WERI-Rb-1 (cell line): ENCODE measurements around the gene SEMA3D.

ENCODE experiments used
- DNase-seq: peaks from one replicate; pipeline ENCODE4 v3.0.0-alpha.2; 2020
- H3K27ac ChIP-seq: fragments of 250-450 bp; sonication (Bioruptor Pico); 2 replicates; pipeline ENCODE4 v1.5.1; 2020; ENCODE audit warnings: mild to moderate bottlenecking, moderate library complexity
- H3K27me3 ChIP-seq: fragments of 250-450 bp; sonication (Bioruptor Pico); 2 replicates; pipeline ENCODE4 v1.5.1; 2021; ENCODE audit warnings: mild to moderate bottlenecking, low read depth, moderate library complexity; ENCODE audit not compliant: insufficient read depth, severe bottlenecking
- H3K36me3 ChIP-seq: fragments of 250-450 bp; sonication (Bioruptor Pico); 2 replicates; pipeline ENCODE4 v1.5.1; 2020; ENCODE audit warnings: mild to moderate bottlenecking, moderate library complexity
- H3K4me3 ChIP-seq: 2 replicates; pipeline ENCODE4 v1.5.1; 2011; ENCODE audit warnings: low read depth, mild to moderate bottlenecking, control low read depth, low read length
- H3K9me3 ChIP-seq: fragments of 250-450 bp; sonication (Bioruptor Pico); 2 replicates; pipeline ENCODE4 v1.5.1; 2021; ENCODE audit warnings: mild to moderate bottlenecking, moderate library complexity; ENCODE audit not compliant: severe bottlenecking
- TF ChIP-seq, protein P1 (sequence below): IDR thresholded peaks from 2 replicates; pipeline ENCODE4 v1.5.1; 2011; ENCODE audit warnings: low read depth, mild to moderate bottlenecking, control low read depth, inconsistent platforms, low read length

Gene SEMA3D

DNA sequence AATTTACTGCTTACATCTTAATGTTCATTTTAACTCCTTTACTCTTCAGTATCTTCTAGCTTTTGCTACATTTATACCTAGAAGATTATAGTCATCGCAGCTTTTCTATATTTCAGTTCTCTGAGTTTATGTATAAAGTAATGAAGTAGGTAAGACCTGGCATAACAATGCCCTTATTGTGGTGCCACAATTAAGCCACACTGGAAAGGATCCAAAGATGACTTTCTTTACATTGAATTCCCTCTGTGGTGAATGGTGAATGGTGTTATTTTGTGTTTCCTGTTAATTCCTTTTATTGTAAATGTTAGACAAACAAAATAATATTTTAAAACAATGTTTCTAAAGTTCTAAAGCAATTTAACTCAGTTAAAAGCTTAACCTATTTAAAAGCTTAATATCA, 36.2 kb downstream of the SEMA3D start:
- no peaks in the 10 kb centered on the region for H3K36me3 ChIP-seq
- H3K27me3 ChIP-seq: no peaks in the 10 kb centered on the region
- no peak for DNase-seq
- TF ChIP-seq, protein P1, sequence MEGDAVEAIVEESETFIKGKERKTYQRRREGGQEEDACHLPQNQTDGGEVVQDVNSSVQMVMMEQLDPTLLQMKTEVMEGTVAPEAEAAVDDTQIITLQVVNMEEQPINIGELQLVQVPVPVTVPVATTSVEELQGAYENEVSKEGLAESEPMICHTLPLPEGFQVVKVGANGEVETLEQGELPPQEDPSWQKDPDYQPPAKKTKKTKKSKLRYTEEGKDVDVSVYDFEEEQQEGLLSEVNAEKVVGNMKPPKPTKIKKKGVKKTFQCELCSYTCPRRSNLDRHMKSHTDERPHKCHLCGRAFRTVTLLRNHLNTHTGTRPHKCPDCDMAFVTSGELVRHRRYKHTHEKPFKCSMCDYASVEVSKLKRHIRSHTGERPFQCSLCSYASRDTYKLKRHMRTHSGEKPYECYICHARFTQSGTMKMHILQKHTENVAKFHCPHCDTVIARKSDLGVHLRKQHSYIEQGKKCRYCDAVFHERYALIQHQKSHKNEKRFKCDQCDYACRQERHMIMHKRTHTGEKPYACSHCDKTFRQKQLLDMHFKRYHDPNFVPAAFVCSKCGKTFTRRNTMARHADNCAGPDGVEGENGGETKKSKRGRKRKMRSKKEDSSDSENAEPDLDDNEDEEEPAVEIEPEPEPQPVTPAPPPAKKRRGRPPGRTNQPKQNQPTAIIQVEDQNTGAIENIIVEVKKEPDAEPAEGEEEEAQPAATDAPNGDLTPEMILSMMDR: no peak
- no peaks in the 10 kb centered on the region for H3K9me3 ChIP-seq
- no peak overlapping the region for H3K27ac ChIP-seq
- no peak overlapping the region for H3K4me3 ChIP-seq

DNA sequence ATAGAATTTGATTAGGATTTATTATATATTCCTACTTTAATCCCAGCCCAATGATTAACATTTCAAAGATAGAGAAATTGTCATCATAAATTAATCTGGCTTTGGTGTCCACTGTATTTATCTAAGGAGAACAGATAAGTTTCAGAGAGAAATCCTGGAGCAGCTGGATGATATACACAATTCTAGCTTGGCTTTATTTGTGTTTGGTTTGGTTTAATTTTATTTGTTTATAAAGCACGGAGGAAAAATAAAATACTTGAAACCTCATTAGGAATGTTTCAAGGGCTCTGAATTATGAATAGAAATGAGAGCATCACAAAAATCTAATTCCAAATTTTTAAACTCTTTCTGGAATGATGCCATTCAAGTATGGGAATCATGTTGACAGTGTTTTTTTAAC, 42.1 kb downstream of the SEMA3D start:
- no peak overlapping the region for H3K27ac ChIP-seq
- no peak overlapping the region for H3K4me3 ChIP-seq
- no peaks in the 10 kb centered on the region for H3K36me3 ChIP-seq
- no peaks in the 10 kb centered on the region for H3K9me3 ChIP-seq
- TF ChIP-seq, protein P1: no peak
- no peaks in the 10 kb centered on the region for H3K27me3 ChIP-seq
- no peak for DNase-seq

DNA sequence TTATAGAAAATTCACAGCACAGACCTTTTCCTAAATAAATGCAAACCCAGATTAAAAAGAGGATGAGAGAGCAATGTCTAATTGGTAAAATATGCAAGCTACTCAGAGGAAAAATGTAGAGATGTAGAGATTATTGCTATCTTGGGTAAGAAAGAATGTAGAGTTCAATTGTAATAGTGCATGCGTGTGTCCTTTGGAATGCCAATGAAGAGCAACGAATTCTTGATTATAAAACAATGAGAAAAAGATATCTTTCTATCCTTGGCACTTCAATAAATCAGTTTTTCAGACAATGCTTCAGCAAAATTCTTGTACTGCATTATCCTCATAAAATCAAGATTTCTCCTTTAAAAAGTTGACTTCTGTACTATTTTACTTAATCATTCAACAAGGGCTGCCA, 50.9 kb downstream of the SEMA3D start:
- Histone ChIP-seq H3K27ac (no peak overlapping the region), H3K36me3 (no peaks in the 10 kb centered on the region), H3K9me3 (no peaks in the 10 kb centered on the region), H3K27me3 (no peaks in the 10 kb centered on the region), H3K4me3 (no peak overlapping the region)
- TF ChIP-seq, protein P1: no peak
- no peak for DNase-seq

DNA sequence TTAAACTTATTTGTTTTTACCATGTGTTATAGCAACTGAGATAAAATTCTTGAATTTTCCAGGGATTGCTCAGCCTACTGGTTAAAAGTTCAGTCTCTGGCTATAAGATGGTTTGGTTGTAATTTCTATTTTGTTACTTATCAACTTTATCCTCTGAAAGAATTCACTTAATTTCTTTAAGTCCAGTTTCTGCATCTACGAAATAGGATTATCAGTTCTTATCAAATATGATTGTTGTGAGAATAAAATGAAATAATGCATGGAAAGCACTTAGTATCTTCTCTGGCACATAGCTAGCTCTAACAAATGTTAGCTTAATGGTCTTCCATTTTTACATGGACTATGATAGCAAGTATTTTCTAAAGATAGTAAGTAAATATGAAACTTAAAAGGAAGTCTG, 53.3 kb downstream of the SEMA3D start:
- TF ChIP-seq, protein P1: no peak
- no peaks in the 10 kb centered on the region for H3K27me3 ChIP-seq
- H3K27ac ChIP-seq: no peak overlapping the region
- no peak for DNase-seq
- no peaks in the 10 kb centered on the region for H3K9me3 ChIP-seq
- H3K4me3 ChIP-seq: no peak overlapping the region
- no peaks in the 10 kb centered on the region for H3K36me3 ChIP-seq

DNA sequence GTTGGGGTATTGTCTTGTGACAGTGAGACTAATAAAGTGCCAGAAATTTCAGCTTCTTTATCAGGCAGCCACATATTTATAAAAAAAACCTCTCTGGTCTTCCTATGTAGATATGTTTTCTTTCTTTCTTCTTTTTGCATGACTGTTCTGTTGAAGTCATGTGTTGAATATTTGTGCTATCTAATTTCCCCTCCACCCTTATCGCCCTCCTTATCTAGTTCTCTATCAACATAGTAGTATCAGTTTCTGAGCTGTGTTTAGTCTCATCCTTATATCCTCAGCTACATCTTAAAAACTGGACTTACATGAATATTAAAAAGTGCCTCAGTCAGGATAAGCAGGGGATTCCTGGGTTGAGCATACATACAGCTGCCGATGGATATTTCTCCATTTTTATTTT, 53.9 kb downstream of the SEMA3D start:
- Histone ChIP-seq H3K9me3 (no peaks in the 10 kb centered on the region), H3K36me3 (no peaks in the 10 kb centered on the region), H3K27me3 (no peaks in the 10 kb centered on the region), H3K27ac (no peak overlapping the region), H3K4me3 (no peak overlapping the region)
- no peak for DNase-seq
- TF ChIP-seq, protein P1: no peak

DNA sequence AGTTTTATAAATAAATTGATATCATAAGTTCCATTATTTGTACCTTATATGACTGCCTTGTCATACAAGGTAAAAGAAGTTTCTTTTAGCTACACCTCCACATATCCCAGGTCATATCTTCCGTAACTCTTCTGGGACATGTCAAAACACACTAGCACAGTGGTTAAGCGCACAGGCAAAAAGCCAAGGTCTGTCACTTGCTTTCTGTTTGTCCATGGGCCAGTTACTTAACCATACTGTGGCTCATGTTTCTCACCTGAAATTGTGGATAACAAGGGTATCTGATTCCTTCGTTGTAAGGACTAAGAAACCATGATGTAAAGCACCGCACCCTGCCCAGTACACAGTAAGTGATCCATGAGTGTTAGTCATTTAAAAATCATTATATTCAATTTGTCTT, 56.2 kb downstream of the SEMA3D start:
- Histone ChIP-seq H3K9me3 (no peaks in the 10 kb centered on the region), H3K27ac (no peak overlapping the region), H3K4me3 (no peak overlapping the region), H3K36me3 (no peaks in the 10 kb centered on the region), H3K27me3 (no peaks in the 10 kb centered on the region)
- no peak for DNase-seq
- TF ChIP-seq, protein P1: no peak
